ENCODE measurements around the gene GINS2. TPM values are rescaled to one million over a fixed set of nuclear protein-coding genes. Genes with fewer than 3 reads are reported as not detected.

The GINS2 gene
- total RNA-seq, 1 experiment from 2014 or later = 53.3 TPM

GRCh38 chr16:85719605-85720301 lies 31.0 kb upstream of the GINS2 start (continued):
- no peak for TF ChIP-seq YY1 (IDR thresholded peaks at IDR 0.05; ENCODE audit: extremely low read depth, insufficient replicate concordance, low read depth, low read length)
- TF ChIP-seq ZNF274 (IDR thresholded peaks at IDR 0.05; ENCODE audit: low read depth, low read length) = no peak

GRCh38 chr16:85718682-85719081 lies 29.9 kb upstream of the GINS2 start:
- Histone ChIP-seq H3K36me3 (ENCODE audit: control insufficient read depth in 1 of 2, insufficient read depth in 2 of 2, low read length in 2 of 2) (no peaks in the 10 kb centered on the region), H3K79me2 (ENCODE audit: insufficient read depth, low read length) (no peaks in the 10 kb centered on the region), H3K9me2 (ENCODE audit: insufficient read depth) (no peaks in the 10 kb centered on the region), H3K4me1 (ENCODE audit: control insufficient read depth in 1 of 2, insufficient read depth in 2 of 2, low read length in 2 of 2) (peaks cover 22 to 40% of the 10 kb centered on the region in 2 experiments), H3K4me2 (ENCODE audit: low read length) (no peak overlapping the region), H3K9ac (ENCODE audit: low read length) (no peak overlapping the region), H3K27me3 (ENCODE audit: insufficient read depth, low read length) (no peaks in the 10 kb centered on the region), H4K20me1 (ENCODE audit: insufficient read depth) (no peaks in the 10 kb centered on the region), H3K4me3 (replicated peaks in 1 of 2; ENCODE audit: low read depth in 1 of 2, low read length in 2 of 2) (no peak overlapping the region), H3K9me3 (ENCODE audit: control insufficient read depth in 1 of 2, insufficient read depth in 1 of 2, low read depth in 1 of 2, low read length in 2 of 2) (no peaks in the 10 kb centered on the region), H3K27ac (ENCODE audit: low read depth, low read length) (no peak overlapping the region), H2AFZ (ENCODE audit: low read depth, low read length, poor library complexity, severe bottlenecking) (no peak overlapping the region)
- peak; percentile 33; the same call in 1 of the 2 replicates for ATAC-seq
- no peak for DNase-seq (ENCODE audit: low read depth, low spot score)
- CTCF ChIA-PET = interaction anchor here (1.0 to 2.1 kb wide), 5 partner anchors 10 to 323 kb away, joined by 3 to 8 read pairs (median 4); no protein-coding TSS in a partner anchor
- intact Hi-C loops (cut with micrococcal nuclease) = loop anchor here (1.0 to 5.0 kb wide), 4 partner anchors 44 to 443 kb away; no protein-coding TSS in a partner anchor
- peak; percentile 38; the same call in 1 of the 2 replicates for TF ChIP-seq RAD21 (IDR thresholded peaks at IDR 0.05; ENCODE audit: low read depth)
- TF ChIP-seq REST (IDR thresholded peaks at IDR 0.05; ENCODE audit: low read depth) = no peak
- peak; percentile 47 to 78 (median 73); a peak in 5 of 6 replicates for TF ChIP-seq CTCF (IDR thresholded peaks at IDR 0.05 in 2 of 3, conservative IDR thresholded peaks at IDR 0.05 in 1 of 3; ENCODE audit: borderline replicate concordance in 1 of 3, insufficient read depth in 1 of 3, low read depth in 2 of 3, low read length in 2 of 3)
- POLR2A ChIA-PET = no interaction called here
- RAD21 ChIA-PET (ENCODE audit: low non-redundant PET in 1 of 2, low total read pairs in 2 of 2, uncharacterized antibody in 2 of 2, unreplicated experiment in 2 of 2) = no interaction called here
- no TSS peak for BruUV-seq (replicated peaks)
